Stimulated activated CD4-positive, alpha-beta T cell treated with anti-CD3 and anti-CD28 coated beads, Interleukin-4, amount 100 ng/mL, for 4 hours (primary cell): ENCODE data around the gene LPAR4.
"Not testable (repeated sequence)": the region's sequence is repeated elsewhere in the genome, so short reads cannot be mapped to it uniquely, and the experiment has no call there.

Source experiments
- DNase-seq, 2 experiments: peaks; one replicate each; pipeline ENCODE4 v3.0.0-alpha.2; 2020

The LPAR4 gene, protein sequence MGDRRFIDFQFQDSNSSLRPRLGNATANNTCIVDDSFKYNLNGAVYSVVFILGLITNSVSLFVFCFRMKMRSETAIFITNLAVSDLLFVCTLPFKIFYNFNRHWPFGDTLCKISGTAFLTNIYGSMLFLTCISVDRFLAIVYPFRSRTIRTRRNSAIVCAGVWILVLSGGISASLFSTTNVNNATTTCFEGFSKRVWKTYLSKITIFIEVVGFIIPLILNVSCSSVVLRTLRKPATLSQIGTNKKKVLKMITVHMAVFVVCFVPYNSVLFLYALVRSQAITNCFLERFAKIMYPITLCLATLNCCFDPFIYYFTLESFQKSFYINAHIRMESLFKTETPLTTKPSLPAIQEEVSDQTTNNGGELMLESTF

DNA sequence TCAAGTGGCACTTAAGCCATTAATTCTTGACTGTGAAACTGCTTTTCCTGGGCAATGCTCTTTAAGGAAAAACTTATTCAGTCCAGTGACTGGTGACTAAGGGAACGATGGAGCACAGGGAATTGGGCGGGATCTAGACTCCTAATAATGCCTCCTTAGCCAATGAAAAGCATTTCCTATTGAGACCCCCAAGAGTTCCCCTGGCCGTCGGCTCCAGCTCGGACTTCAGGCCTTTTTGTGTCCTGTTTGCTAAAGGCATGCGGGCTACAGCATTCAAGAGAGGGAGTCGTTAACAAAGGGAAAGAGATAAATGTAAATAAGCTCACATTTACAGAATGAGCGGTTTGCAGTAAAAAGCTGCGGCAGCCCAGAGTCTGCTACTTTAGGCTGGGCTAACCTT, at the start of gene LPAR4:
Gene LPAR4 (plus strand): TSS at position 232 of the 400 bp plus-strand sequence. CDS start 7,150 bp downstream, outside the sequence.
- no peak for DNase-seq

DNA sequence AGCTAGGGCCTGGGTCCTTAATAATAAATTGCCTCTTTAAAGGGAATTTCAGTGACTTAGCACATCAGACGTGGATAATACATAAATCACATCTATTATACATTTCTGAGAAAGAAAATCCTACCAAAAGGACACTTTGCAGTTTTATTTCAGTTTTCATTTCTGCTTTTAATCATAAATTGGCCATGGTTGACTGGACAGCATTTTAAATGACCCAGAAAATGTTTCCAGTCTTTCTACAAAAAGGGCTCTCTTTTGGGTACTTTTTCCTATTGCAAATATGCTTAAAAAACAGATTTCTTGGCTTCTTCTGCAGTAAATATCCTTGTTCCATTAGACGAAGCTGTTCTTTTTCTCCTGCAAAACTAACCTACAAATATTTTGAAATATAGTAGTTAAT, 41.4 kb upstream of the LPAR4 start:
- no peak for DNase-seq

DNA sequence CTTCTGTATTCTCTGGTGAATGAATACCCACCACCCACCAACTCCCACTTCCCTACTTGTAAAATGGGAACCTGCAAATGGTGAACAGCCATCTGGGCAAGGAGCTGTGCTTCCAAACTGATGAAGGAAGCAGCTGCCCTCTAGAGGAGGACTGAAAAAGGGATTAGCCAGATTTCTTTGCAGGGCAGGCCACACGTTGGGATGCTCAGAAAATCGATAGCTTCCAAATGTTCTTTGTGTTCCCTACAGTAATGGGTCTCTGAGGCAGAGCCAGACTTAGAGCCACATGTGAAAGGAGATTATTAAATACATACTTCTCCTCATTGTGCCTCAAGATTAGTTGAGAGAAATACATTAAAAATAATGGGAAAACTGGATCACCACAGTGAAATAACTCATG, 39.3 kb upstream of the LPAR4 start:
- no peak for DNase-seq

DNA sequence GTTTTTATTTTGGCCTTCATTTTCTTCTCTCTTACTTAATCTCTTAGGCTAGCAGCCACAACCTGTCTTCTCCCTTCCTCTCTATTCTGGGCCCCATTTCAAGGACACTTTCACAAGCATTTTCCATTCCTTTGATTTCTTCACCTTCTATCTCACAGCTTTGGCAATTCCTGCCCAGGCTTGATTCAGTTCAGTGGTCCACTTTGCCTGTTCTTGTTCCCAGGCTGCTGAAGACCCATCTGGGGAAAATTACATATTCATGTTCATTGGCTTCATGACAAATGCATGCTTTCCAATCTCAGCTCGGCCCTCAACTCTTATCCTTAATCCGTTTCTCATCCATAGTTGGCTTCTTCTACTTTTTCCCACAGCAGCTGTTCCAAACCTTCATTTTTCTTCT, 38.7 kb upstream of the LPAR4 start:
- DNase-seq = no peak

DNA sequence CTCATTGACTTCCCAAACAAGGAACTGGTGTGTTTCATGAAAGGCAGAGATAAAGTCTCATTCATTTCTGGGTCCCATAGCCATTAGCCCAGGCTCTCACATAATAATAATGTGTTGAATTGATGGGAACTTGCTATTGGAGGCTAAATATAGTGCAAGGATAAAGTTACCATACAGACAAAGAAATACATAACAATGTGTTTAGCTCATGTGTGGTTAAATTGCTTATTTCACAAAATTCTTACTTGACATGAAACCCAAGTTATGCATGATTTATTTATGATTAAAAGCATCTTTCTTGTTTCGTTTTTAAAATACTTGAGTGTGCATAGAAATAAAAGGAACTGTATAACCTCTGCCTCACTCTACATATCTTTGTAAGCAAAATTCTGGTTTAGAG, 37.3 kb upstream of the LPAR4 start:
- DNase-seq = no peak

DNA sequence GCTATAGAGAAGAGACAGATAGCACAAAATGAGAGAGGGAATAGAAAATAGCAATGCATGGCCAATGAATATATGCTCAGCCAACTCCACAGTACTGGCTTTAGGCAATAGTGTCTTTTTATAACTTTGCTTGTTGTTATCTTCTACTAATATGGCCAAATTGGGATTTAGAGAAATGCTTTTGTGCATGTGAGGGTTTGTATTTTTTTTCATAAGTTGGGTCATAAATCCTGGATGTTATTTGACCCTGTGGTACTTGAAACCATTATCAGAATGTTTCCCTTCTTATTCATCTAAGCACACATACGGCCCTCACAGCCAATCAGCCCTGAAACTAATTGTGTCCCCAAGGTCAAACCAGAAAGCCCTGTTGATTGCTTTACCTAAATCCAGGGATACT, 35.2 kb upstream of the LPAR4 start:
- no peak for DNase-seq

DNA sequence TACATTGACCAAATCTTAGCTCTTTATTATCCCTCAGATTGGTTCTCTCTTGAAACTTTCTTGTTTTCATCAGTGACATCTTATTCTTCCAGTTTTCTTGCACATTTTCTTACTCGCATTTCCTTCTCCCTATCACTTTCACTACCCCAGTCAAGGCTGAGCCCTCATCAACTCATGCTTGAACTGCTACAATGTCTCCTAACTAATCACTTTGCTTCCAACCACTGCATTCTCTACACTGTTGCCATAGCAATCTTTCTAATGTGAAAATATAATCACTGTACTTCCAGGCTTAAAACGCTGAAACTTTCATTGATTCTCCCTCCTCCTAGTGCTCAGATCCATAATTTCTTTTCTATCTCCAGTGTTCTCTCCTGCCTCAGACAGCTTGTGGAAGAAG, 22.2 kb upstream of the LPAR4 start:
- no peak for DNase-seq

DNA sequence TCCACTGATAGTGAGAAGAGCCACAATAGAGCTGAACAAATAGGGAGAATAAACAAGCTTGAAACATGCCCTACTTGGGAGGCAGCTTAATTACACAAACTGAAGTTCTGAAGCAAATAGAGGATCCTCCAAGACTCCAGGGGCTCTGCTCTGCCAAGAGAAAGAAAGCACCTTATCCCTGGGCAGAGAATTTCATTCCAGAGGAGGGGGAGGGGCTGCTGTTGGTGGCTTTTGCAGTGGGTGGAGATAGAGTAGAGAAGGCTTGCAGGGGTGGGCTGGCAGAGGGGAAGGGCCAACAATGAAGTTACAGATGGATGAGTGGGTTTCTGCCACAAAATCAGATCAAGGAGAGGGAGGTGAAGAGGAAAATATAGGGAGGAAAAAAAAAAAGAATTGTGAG, 1.0 kb upstream of the LPAR4 start:
- DNase-seq = no peak

DNA sequence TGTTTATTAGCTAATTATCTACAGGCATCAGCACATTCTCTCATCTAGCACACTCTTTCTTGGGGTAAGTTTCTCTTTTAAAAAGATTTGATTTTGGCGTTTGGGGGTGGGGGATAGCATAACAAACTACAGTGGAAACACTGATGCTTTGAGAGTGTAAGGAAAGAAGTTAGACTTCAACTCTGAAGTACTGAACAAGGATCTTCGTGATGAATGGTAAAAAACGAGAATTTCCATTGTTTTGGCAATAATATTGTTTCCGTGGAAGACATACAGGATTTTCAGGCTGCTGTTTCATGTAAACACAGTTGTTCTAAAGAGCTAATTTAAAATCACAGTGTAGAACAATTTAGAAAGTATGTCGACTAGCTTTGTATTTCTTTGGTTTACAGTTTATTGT, 451 bp downstream of the LPAR4 start:
- no peak for DNase-seq

DNA sequence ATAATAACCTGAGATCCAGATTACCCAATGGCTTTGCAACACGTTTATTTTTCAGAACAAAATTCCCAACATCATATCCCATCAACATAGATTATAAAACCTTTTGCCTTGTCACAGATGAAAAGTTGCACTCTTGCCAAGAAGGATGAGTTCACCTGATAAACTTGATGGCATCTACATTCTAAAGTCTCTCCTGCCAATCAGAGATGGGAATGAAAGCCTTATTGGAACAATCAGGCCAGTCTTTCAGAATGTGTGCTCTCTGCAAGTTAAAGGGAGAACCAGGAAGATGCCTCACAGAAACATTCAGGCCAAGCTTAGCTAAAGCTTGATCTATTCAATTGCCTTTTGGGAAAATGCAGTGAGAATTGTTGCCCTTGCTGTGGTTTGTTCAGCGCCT, 1.3 kb downstream of the LPAR4 start:
- no peak for DNase-seq

DNA sequence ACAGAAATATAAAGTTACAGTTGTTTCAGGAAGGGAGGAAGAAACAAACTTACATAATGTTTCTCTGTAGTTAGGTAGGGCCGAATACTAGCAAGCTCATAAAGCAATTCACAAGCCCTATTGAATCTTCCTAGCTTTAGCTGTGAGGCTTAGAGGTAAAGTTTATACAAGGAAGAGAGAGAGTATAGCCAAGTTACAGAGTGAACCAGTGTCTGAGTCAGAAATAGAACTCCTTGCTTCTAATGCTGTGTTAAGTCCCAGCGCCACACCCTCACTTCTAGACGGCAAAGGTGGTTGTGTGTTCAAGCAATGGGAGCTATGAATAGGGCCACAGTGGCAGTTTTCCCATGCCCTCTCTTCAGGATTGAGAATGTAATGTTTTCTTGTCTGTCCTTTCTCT, 6.1 kb downstream of the LPAR4 start:
- no peak for DNase-seq

DNA sequence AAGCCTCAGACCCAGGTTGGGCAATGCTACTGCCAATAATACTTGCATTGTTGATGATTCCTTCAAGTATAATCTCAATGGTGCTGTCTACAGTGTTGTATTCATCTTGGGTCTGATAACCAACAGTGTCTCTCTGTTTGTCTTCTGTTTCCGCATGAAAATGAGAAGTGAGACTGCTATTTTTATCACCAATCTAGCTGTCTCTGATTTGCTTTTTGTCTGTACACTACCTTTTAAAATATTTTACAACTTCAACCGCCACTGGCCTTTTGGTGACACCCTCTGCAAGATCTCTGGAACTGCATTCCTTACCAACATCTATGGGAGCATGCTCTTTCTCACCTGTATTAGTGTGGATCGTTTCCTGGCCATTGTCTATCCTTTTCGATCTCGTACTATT, 7.4 kb downstream of the LPAR4 start:
- no peak for DNase-seq

DNA sequence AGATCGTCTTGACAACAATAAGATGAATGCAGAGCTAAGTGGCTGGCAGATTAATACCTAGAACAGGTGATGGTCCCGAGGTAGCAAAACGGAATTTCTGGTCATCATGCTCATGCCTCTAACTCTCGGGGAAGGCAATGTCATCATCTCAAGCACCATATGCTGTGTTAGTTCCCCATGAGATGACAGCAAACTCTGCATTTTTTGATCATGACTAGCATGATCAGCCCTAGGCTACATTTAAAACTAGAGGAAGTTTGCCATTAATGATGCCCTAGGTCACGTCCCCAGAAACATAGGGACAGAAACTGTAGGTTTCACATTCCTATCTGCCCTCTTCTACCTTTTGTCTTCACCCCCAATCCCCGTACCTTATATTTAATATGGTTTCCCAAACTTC, 11.6 kb downstream of the LPAR4 start:
- no peak for DNase-seq

DNA sequence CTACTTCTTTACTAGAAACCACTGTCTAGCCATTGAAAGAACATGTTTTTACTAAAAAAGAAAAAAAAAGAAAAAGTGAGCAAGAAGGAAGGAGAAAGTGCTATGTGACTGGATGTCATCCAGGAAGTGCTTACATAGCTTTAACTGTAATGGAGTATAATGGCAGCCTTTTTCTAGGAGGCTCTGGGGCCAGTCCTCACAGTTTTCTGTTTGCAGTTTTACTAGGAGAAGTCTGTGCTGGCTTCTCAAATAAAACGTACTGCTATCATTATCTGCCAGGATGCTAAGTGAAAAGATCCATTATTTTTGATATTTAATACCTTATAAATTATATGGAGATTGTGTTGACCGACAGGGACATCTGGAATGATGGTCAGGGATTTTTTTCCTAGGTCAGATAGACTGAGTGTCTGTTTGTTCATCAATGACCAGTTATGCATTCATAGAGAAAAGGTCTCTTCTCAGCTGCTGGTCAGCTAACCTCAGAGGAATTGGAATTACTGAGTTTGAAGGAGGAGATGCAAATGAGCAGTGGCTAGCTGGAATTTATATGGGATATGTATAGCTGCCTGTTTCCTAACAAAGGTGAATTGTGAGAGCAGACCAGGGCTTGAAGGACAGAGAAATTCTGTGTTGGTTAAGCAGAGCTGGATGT, 21.7 kb downstream of the LPAR4 start:
- no peak for DNase-seq

DNA sequence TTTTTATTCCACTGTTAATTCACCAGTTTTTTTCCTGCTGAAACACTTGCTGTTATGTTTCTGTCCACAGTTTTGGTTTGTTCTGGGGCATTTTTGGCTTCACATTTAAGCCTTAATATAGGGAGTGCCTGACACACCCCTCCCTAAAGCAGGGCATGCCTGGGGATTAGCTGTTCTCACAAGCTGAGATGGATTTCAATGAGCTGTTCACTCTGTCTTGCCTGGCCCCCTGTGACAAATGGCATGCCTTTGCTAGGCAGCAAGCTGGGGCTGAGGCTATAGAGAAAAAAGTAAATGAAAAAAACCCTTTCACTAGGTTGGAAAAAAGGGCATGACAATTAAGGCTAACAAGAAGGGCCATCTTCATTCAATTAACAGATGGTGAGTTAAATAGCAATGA, 22.4 kb downstream of the LPAR4 start:
- DNase-seq = no peak

DNA sequence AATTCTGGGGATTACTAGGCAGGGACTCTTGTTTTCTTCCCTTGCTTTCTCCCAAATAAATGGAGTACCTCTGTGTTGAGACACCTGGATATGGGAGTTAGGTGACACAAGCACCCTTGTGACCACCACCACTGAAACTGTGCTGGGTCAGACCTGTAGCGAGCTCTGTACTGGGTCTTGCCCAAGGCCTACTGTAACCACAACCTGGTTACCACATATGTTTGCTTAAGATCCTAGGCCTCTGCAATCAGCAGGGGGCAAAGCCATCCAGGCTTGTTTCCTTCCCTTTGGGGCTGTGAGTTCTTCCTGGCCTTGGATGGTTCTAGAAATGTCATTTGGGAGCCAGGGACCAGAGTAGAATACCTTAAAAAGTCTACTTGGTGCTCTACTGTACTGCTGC, 49.4 kb downstream of the LPAR4 start:
- no peak for DNase-seq

DNA sequence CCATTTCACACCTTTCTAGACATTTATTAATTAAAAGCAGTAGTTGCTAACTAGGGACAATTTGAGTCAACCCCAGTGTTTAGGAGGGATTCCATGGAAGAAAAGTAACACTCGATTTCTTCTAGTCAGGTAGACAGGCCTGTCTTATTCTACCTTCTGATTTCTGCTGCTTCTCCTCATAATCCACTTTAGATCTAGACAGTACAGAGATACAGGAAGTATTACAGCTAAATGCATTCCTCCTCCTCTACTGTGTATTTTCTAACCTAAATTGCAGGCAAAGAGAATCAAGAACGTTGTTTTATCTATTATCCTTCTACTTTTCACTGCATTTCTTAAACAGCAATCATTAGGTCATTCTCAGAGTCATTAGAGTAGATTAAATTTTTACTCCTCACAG, 52.6 kb downstream of the LPAR4 start:
- no peak for DNase-seq

DNA sequence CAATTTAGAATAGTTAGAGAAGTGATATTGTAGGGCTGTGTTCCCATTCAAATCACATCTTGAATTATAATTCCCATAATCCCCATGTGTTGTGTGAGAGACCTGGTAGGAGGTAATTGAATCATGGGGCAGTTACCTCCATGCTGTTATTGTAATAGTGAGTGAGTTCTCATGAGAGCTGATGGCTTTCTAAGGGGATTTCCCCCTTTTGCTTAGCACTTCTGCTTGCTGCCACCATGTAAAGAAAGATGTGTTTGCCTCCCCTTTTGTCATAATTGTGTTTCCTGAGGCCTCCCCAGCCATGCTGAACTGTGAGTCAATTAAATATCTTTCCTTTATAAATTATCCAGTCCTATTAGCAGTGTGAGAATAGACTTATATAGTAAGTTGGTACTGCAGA, 53.2 kb downstream of the LPAR4 start:
- DNase-seq = no peak

DNA sequence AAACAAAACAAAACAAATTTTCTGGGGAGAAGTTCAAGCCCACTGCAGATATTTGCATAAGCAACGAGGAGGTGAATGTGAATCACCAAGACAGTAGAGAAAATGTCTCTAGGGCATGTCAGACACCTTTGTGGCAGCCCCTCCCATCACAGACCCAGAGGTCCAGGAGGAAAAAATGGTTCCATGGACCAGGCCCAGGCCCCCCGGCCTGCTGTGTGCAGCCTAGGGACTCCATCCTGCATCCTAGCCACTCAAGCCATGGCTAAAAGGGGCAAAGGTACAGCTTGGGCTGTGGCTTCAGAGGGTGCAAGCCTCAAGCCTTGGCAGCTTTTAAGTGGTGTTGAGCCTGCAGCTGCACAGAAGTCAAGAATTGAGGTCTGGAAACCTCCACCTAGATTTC, 54.0 kb downstream of the LPAR4 start:
- DNase-seq = no peak

DNA sequence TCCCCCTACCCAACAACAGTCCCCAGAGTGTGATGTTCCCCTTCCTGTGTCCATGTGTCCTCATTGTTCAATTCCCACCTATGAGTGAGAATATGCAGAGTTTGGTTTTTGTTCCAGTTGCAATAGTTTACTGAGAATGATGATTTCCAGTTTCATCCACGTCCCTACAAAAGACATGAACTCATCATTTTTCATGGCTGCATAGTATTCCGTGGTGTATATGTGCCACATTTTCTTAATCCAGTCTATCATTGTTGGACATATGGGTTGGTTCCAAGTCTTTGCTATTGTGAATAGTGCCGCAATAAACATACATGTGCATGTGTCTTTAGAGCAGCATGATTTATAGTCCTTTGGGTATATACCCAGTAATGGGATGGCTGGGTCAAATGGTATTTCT, 55.0 kb downstream of the LPAR4 start:
- DNase-seq = not testable (repeated sequence)
